Measurements from ENCODE around the gene LIFR. TPM values are rescaled to one million over a fixed set of nuclear protein-coding genes. Genes with fewer than 3 reads are reported as not detected.
A peak's percentile ranks its signal among the peaks of the same experiment; 100 is the strongest.

The LIFR gene
- total RNA-seq, 4 donors from 2014 or later = 61.8 to 105 (median 78.0) TPM

DNA sequence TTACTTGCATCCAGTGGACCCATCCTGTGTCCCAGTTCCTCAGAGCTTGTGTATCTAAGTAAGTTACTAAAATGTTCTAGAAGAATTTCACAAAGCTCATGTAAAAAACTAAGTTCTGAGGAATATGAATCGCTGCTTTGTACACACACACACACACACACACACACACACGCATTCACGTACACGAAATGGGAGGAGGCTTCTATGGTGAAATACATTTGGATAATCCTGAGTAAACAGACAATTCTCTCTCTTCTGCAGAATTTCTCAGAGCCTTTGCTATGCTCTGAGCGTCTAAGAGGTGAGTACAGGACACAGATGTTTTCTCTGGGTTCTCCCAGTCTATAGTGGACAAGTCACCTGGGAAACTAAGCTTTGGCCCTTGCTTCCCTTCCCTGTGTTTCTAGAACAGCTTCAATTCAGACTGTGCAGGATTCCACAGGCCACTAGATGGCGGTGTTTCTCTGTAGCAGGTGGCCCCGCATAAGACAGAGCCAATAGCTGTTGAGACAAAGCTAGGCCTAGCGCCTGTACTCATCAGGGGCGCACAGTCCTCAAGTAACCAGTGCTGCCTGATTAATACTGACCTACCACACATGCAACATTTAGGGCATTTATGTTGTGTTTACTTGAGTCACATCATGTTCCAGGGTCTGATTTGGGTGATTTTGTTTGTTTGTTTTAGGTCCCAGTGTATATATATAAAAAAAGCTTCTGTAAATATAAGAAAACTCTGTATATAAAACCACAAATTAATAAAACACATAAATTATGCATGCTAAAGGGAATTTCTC is 114.8 kb downstream of the LIFR start:
- TF ChIP-seq POLR2A (IDR thresholded peaks at IDR 0.05) (no peak), CTCF (IDR thresholded peaks at IDR 0.05) (peak; percentile 85 to 97 (median 94)), POLR2AphosphoS5 (IDR thresholded peaks at IDR 0.05) (peak; percentile 41)
- Histone ChIP-seq H3K27me3 (no peaks in the 10 kb centered on the region), H3K9me3 (no peaks in the 10 kb centered on the region), H3K4me3 (no peak overlapping the region), H3K36me3 (no peaks in the 10 kb centered on the region), H3K27ac (no peak overlapping the region), H3K4me1 (peaks cover 0 to 14% (median 2%) of the 10 kb centered on the region in 3 donors)
- 13 to 25% methylated on average over 8 of the region's 9 CpGs for WGBS, 2 donors (ENCODE audit: low coverage in 1 of 2)
- ATAC-seq = peak; percentile 84

- ATAC-seq = no peak
- Histone ChIP-seq H3K4me3 (no peak overlapping the region), H3K27ac (no peak overlapping the region), H3K4me1 (peaks cover 0 to 13% (median 0%) of the 10 kb centered on the region in 3 donors), H3K27me3 (no peaks in the 10 kb centered on the region), H3K9me3 (no peaks in the 10 kb centered on the region), H3K36me3 (no peaks in the 10 kb centered on the region)
- 86 to 100% methylated on average over 1 of the region's 1 CpG for WGBS, 2 donors (ENCODE audit: low coverage in 1 of 2)
- TF ChIP-seq POLR2A (IDR thresholded peaks at IDR 0.05) = no peak
- TF ChIP-seq POLR2AphosphoS5 (IDR thresholded peaks at IDR 0.05) = no peak
- TF ChIP-seq CTCF (IDR thresholded peaks at IDR 0.05) = no peak
- TF ChIP-seq EP300 (IDR thresholded peaks at IDR 0.05) = no peak
Observed at GRCh38 chr5:38438757-38439156, 117.7 kb downstream of the LIFR start.

- Histone ChIP-seq H3K9me3 (no peaks in the 10 kb centered on the region), H3K4me1 (peaks cover 3 to 25% (median 3%) of the 10 kb centered on the region in 3 donors), H3K27me3 (no peaks in the 10 kb centered on the region), H3K36me3 (no peaks in the 10 kb centered on the region), H3K4me3 (no peak overlapping the region), H3K27ac (peak overlapping the region in 2 of 4 donors; percentile 41 to 56)
- 46 to 72% methylated on average over 4 to 7 of the region's 7 CpGs for WGBS, 2 donors (ENCODE audit: low coverage in 1 of 2)
- TF ChIP-seq POLR2AphosphoS5 (IDR thresholded peaks at IDR 0.05) (peak; percentile 45), CTCF (IDR thresholded peaks at IDR 0.05) (no peak)
- ATAC-seq = peak; percentile 61
Observed at GRCh38 chr5:38434966-38435705, 121.3 kb downstream of the LIFR start.

- Histone ChIP-seq H3K9me3 (no peaks in the 10 kb centered on the region), H3K36me3 (no peaks in the 10 kb centered on the region), H3K27me3 (no peaks in the 10 kb centered on the region), H3K4me3 (no peak overlapping the region), H3K4me1 (peaks cover 3 to 25% (median 3%) of the 10 kb centered on the region in 3 donors), H3K27ac (peak overlapping the region in 3 of 4 donors; percentile 21 to 71 (median 41))
- TF ChIP-seq POLR2AphosphoS5 (IDR thresholded peaks at IDR 0.05) (no peak), CTCF (IDR thresholded peaks at IDR 0.05) (peak in 3 of 4 experiments; percentile 4 to 38 (median 26))
- peak; percentile 53 for ATAC-seq
- 0 to 5% methylated on average over 2 to 4 of the region's 6 CpGs for WGBS, 2 donors (ENCODE audit: low coverage in 1 of 2)
Observed at GRCh38 chr5:38433160-38433861, 123.1 kb downstream of the LIFR start.
